OCI-LY1 (cell line): ENCODE measurements around the gene MSH6.

Experiments
- EZH2 ChIP-seq: fragments of 200-600 bp; sonication (generic), shearing (Covaris generic); IDR thresholded peaks from 2 replicates; pipeline ENCODE4 v1.8.0; 2017; ENCODE audit warnings: borderline replicate concordance, mixed run types, mild to moderate bottlenecking, antibody characterized with exemption, low read length, moderate library complexity, mixed read lengths
- TF ChIP-seq, protein P1 (sequence below): fragments of 200-600 bp; sonication (generic), shearing (Covaris generic); IDR thresholded peaks from 2 replicates; pipeline ENCODE4 v1.5.1; 2017; ENCODE audit warnings: mild to moderate bottlenecking, antibody characterized with exemption, low read length, moderate library complexity, mixed read lengths

DNA sequence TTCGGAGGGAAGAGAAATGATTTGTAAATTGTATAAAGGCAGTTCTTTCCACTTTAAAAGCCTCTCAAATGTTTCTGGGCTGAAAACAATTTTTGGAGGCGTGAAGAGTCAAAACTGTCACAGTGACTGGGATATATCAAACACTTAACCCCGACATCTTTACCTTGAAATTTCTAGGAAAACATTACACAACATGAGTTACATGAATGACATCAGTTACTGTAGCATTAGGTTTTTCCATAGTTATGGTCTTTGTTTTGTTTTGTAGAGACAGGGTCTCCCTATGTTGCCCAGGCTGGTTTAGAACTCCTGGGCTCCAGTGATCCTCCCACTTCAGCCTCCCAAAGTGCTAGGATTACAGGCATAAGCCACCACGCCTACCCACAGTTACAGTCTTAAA, 25.7 kb downstream of the MSH6 start:
- no peak for TF ChIP-seq EZH2
- TF ChIP-seq, protein P1, sequence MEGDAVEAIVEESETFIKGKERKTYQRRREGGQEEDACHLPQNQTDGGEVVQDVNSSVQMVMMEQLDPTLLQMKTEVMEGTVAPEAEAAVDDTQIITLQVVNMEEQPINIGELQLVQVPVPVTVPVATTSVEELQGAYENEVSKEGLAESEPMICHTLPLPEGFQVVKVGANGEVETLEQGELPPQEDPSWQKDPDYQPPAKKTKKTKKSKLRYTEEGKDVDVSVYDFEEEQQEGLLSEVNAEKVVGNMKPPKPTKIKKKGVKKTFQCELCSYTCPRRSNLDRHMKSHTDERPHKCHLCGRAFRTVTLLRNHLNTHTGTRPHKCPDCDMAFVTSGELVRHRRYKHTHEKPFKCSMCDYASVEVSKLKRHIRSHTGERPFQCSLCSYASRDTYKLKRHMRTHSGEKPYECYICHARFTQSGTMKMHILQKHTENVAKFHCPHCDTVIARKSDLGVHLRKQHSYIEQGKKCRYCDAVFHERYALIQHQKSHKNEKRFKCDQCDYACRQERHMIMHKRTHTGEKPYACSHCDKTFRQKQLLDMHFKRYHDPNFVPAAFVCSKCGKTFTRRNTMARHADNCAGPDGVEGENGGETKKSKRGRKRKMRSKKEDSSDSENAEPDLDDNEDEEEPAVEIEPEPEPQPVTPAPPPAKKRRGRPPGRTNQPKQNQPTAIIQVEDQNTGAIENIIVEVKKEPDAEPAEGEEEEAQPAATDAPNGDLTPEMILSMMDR, result no peak
